GM18511 (cell line): ENCODE data around the gene FAM234A.
"Not testable (repeated sequence)": the region's sequence is repeated elsewhere in the genome, so short reads cannot be mapped to it uniquely, and the experiment has no call there.

ENCODE experiments used
- ATAC-seq: cut with Tn5 transposase; IDR thresholded peaks from one replicate; pipeline ENCODE4 v1.9.1; 2021; ENCODE audit warnings: mild to moderate bottlenecking, moderate library complexity; ENCODE audit not compliant: unreplicated experiment

The FAM234A gene

GRCh38 chr16:234468-235305 lies at the start of gene FAM234A:
Gene FAM234A (plus strand): TSS chr16:234821. CDS start chr16:254414, 19,593 bp downstream.
- peak; percentile 87 for ATAC-seq

- ATAC-seq: no peak
Observed at GRCh38 chr16:185213-185612, 49.4 kb upstream of the FAM234A start.

- ATAC-seq: no peak
Observed at GRCh38 chr16:185691-186090, 48.9 kb upstream of the FAM234A start.

- ATAC-seq: no peak
Observed at GRCh38 chr16:187330-187729, 47.3 kb upstream of the FAM234A start.

GRCh38 chr16:188674-189073 lies 45.9 kb upstream of the FAM234A start:
- ATAC-seq: no peak

GRCh38 chr16:189604-190186 lies 44.9 kb upstream of the FAM234A start:
- no peak for ATAC-seq

- ATAC-seq: no peak
Observed at GRCh38 chr16:191831-192230, 42.8 kb upstream of the FAM234A start.

- ATAC-seq: no peak
Observed at GRCh38 chr16:192686-193085, 41.9 kb upstream of the FAM234A start.

- ATAC-seq: no peak
Observed at GRCh38 chr16:193441-193840, 41.2 kb upstream of the FAM234A start.

- no peak for ATAC-seq
Observed at GRCh38 chr16:194516-194915, 40.1 kb upstream of the FAM234A start.

GRCh38 chr16:200388-200787 lies 34.2 kb upstream of the FAM234A start:
- ATAC-seq: no peak

- no peak for ATAC-seq
Observed at GRCh38 chr16:203246-203645, 31.4 kb upstream of the FAM234A start.

GRCh38 chr16:204046-204445 lies 30.6 kb upstream of the FAM234A start:
- not testable (repeated sequence) for ATAC-seq

GRCh38 chr16:209359-209758 lies 25.3 kb upstream of the FAM234A start:
- not testable (repeated sequence) for ATAC-seq

- not testable (repeated sequence) for ATAC-seq
Observed at GRCh38 chr16:211631-212180, 22.9 kb upstream of the FAM234A start.

GRCh38 chr16:212999-213398 lies 21.6 kb upstream of the FAM234A start:
- no peak for ATAC-seq

- no peak for ATAC-seq
Observed at GRCh38 chr16:220021-220420, 14.6 kb upstream of the FAM234A start.

- peak; percentile 7 for ATAC-seq
Observed at GRCh38 chr16:228151-228851, 6.3 kb upstream of the FAM234A start.

- ATAC-seq: peak; percentile 93
Observed at GRCh38 chr16:228852-229730, 5.5 kb upstream of the FAM234A start, which contains the start of gene LUC7L. Gene LUC7L (minus strand): TSS chr16:229449. CDS start chr16:229339, 110 bp downstream.

GRCh38 chr16:229731-230281 lies 4.8 kb upstream of the FAM234A start:
- ATAC-seq: no peak
